GM04503 (cell line): Measurements from ENCODE around the gene EFCAB14.
"Not testable (repeated sequence)": the region's sequence is repeated elsewhere in the genome, so short reads cannot be mapped to it uniquely, and the experiment has no call there.

Experiments
- DNase-seq: peaks from one replicate; pipeline ENCODE4 v3.0.0-alpha.2; 2012; ENCODE audit warnings: low read depth

Gene EFCAB14

GRCh38 chr1:46686255-46686654 is 32.7 kb downstream of the EFCAB14 start:
- no peak for DNase-seq

GRCh38 chr1:46684670-46685069 is 34.2 kb downstream of the EFCAB14 start:
- DNase-seq, result no peak

DNA sequence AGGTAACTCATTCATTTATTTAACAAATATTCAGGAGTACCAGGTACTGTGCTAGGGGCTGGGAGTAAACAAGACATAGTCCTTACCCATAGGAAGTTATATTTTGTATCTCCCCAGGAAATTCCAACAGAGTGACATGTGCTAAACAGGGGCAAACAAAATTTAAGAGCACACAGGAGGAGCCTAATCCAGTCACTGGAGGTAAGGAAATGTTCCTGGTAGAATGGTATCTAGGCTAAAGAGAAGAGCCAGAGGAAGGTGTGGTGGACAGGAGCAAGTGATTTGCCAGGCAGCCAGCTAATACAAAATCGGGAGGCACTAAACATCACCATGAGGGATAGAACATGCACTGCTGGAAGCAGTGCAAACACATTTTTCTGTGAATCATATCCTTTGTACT is 36.9 kb downstream of the EFCAB14 start:
- no peak for DNase-seq

- no peak for DNase-seq
These were observed 37.4 kb downstream of the EFCAB14 start for GRCh38 chr1:46681333-46682034.

DNA sequence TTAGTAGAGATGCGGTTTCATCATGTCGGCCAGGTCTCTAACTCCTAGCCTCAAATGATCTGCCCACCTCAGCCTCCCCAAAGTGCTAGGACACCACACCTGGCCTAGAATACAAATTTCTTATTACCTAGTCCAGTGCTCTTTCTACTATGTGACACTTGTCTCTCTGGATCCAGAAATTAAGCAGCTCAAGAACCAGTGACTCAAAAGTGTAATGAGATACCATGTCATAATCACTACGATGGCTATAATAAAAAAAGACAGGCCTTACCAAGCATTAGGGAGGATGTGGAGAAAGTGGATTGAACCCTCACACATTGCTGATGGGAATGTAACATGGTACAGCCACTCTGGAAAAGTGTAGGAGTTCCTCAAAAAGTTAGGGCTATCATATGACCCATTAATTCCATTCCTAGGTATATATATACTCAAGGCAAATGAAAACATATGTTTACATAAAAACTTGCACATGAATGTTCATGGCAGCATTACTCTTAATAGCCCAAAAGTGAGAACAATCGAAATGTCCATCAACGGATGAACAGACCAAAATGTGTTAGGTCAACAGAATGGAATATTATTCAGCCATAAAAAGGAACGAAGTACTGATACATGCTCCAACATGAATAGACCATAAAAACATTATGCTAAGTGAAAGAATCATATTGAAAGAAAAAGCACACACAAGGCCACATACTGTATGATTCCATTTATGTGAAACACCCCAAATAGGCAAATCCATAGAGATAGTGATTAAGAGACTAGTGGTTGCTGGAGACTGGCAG is 38.9 kb downstream of the EFCAB14 start:
- DNase-seq, result no peak

DNA sequence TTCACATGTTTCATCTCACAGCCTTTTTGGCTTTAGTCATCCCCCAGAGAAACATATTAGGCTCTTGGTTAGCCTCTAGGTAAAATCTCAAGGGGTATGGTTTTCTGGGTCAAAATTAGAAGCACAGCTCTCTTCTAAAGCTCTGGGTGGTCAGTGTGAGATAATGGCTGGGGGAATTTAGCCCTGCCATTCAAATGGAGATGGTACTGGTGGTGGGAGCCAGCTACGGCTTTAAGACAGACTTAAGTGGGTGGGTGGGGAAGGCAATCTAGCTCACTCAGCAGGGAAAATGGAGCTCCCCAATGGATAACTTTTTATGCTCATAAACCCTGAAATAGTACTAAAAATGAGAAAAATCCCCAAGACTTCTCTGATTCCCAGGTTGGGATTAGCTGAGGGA is 41.6 kb downstream of the EFCAB14 start:
- no peak for DNase-seq

GRCh38 chr1:46676531-46676930 is 42.4 kb downstream of the EFCAB14 start:
- no peak for DNase-seq

- no peak for DNase-seq
These were observed 43.2 kb downstream of the EFCAB14 start for GRCh38 chr1:46675549-46676314.

- no peak for DNase-seq
These were observed 45.1 kb downstream of the EFCAB14 start for GRCh38 chr1:46673749-46674182.

GRCh38 chr1:46672696-46673095 is 46.2 kb downstream of the EFCAB14 start:
- no peak for DNase-seq

DNA sequence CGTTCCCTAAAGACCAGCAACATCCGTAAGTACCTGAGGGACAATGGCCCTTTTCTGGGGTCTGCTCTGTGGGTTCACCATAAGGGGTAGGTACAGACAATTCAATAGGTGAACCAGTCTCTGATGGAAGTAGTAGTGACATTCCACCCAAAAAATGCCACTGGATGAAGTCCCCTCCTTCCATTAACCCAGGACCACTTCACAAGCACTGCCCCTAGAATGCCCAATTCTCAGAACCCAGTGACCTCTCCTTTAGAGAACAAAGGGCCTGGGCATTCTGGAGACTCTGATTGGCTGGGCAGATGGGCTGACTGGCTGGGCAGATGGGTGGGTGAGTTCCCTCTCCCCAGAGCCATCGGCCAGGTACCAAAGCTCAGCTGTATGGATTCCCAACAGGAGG is 47.4 kb downstream of the EFCAB14 start, which contains the start of gene TEX38:
Gene TEX38 (plus strand): TSS at position 301 of the 400 bp plus-strand sequence. CDS start 81 bp downstream, at position 382.
- DNase-seq, result no peak

- DNase-seq, result no peak
These were observed 48.8 kb downstream of the EFCAB14 start for GRCh38 chr1:46670134-46670533.

- no peak for DNase-seq
These were observed 50.8 kb downstream of the EFCAB14 start, which contains the start of gene ATPAF1 for GRCh38 chr1:46667782-46668760. ATPAF1 (minus strand) TSS chr1:46668364; CDS start chr1:46668322, 42 bp downstream.

GRCh38 chr1:46665983-46666382 is 52.9 kb downstream of the EFCAB14 start:
- no peak for DNase-seq

DNA sequence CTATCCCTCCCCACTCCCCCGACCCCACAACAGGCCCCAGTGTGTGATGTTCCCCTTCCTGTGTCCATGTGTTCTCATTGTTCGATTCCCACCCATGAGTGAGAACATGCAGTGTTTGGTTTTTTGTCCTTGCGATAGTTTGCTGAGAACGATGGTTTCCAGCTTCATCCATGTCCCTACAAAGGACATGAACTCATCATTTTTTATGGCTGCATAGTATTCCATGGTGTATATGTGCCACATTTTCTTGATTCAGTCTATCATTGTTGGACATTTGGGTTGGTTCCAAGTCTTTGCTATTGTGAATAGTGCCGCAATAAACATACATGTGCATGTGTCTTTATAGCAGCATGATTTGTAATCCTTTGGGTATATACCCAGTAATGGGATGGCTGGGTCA is 56.0 kb downstream of the EFCAB14 start:
- DNase-seq, result not testable (repeated sequence)

GRCh38 chr1:46660116-46660515 is 58.8 kb downstream of the EFCAB14 start:
- not testable (repeated sequence) for DNase-seq

DNA sequence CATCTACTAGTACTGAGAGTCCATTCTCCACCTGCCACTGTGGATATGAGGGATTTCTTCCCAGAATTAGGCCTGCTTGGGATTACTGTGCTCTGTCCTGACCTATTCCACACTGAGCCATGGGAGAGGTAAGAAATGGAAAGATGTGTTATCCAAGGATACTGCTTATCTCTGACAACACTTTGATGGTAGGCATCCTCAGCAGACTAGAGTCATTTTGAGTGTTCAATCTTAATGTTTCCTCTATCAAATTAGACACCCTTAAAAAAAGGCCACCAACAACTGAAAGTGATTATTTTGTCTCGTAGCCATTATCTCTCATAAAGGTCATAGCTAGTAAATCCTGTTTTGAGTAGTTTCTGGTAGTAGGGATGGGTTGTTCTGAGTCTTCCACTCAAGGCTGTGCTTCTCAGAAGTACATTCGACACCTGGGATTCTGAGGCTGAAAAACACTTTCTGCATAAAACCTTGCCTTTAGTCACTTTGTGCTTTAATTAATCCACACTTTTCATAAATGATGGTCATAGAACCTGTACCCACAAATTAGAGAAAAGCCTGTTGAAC is 59.5 kb downstream of the EFCAB14 start:
- no peak for DNase-seq

GRCh38 chr1:46657775-46658174 is 61.1 kb downstream of the EFCAB14 start:
- no peak for DNase-seq

DNA sequence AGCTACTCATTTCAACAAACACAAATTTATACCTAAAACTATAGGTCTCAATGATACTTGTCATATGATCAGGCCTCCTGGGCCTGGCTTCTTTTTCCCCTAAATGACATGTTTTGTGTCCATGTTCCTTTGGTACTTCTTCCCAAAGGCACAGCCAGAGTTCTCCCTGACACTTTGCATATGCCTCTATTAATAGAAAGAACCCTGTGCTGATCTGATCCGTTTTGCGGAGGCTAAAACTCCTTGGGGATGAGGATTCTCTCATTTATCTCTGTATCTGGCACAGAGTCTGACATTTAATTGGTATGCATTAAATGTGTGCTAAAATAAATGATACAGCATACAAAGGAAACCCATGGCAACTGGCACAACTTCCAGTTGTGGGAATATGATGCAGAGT is 62.3 kb downstream of the EFCAB14 start:
- no peak for DNase-seq

GRCh38 chr1:46655848-46656247 is 63.1 kb downstream of the EFCAB14 start:
- no peak for DNase-seq

GRCh38 chr1:46654698-46655097 is 64.2 kb downstream of the EFCAB14 start:
- not testable (repeated sequence) for DNase-seq
